Measurements from ENCODE around the gene CTIF.

The CTIF gene

GRCh38 chr18:48762022-48762421 is 223.2 kb downstream of the CTIF start:
- no peak for DNase-seq

- no peak for DNase-seq
Observed at GRCh38 chr18:48762836-48763718, 224.2 kb downstream of the CTIF start.

DNA sequence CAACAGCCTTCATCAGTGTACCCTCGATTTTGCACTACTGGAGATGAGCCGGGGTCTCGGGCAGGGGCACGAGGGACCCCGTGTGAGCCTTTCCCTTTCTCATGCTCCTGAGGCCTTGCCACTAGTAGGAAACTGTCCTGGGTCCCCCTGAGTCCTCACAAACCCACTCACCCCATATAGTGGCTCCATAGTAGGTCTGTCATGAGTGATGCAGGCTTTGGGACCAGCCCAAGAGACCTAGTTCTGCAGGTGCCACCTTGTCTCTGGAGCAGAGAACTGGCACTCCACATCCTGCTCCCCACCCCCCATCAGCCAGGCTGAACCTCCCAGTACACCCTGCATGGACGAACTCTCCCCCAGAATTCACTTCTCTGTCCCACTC is 224.9 kb downstream of the CTIF start:
- DNase-seq = no peak

DNA sequence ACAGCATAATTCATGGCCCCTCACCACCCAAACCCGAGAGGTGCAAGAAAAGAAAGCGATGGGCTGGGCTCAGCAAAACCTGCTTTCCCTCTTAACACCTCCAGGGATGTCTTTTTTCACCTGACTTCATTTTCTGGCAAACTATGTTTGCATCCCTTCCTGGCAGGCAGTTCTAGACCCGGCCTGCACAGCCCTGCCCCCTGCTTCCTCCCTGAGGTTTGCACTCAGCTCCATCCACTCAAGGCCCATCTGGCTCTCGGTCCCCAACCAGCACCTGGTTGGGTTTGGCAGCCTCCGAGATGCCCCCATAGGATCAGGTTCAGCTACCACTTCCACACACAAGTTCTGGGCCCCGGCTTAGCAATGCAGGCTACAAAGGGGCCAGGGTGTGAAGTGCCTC is 226.2 kb downstream of the CTIF start:
- no peak for DNase-seq

DNA sequence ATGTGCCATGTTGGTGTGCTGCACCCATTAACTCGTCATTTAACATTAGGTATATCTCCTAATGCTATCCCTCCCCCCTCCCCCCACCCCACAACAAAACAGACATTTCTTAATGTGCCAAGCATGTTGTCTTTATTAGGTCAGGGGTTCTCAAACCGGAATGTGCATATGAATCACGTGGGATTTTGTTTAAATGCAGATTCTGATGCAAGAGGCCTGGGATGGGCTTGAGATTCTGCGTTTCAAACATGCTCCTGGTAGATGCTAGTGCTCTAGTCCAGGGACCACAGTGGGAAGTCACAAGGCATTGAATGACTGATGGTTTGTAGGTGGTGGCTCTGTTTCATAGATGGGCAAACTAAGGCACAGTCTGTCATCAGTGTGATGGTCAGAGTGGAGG is 227.2 kb downstream of the CTIF start:
- no peak for DNase-seq

DNA sequence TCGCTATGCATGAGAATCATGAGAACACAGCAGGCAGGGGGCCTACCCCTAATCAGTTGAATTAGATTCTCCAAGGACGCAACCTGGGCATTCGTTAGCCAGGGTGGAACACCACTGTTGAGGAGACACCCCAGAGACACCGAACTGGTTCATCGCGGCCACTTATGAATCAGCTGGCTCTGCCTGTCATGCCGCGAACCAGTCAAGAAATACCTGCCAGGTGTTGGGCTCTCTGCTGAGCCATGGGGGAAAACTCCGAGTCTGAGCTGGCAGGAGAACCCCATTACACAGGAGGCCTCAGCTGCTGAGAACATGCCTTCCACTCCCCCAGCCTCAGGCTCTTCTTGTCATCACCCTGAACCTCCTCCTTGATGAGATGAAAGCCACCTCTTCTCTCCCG is 227.7 kb downstream of the CTIF start:
- DNase-seq = no peak

DNA sequence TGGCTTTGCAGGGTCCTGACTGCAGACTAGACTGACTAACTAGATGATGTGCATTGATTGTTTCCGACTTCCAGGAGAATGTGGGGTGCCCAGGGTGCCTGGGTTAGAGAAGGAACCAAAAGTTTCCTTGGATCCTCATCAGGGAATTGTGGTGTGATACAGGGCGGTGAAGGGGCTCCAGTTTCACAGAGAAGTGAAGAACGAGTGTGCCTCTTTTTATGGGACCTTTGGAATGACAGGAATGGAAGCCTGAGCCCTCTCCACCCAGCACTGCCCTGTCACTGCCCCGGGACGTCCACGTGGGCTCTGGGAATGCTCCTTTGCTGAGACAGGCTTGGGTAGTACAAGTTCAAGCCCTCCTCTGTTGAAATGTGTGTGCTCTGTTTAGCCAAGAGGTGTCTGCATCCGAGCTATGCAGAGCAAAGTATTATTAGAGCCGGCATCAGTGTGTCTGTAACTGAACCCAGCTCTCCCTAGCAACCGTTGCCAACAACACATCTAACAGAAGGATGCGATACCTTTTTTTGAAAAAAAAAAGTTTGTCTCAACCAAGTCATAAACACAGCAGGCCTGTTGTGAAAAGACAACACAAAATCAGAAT is 228.4 kb downstream of the CTIF start:
- DNase-seq = no peak

- no peak for DNase-seq
Observed at GRCh38 chr18:48769006-48769636, 230.3 kb downstream of the CTIF start.

GRCh38 chr18:48770243-48770642 is 231.4 kb downstream of the CTIF start:
- no peak for DNase-seq

GRCh38 chr18:48771641-48772375 is 233.0 kb downstream of the CTIF start:
- no peak for DNase-seq

DNA sequence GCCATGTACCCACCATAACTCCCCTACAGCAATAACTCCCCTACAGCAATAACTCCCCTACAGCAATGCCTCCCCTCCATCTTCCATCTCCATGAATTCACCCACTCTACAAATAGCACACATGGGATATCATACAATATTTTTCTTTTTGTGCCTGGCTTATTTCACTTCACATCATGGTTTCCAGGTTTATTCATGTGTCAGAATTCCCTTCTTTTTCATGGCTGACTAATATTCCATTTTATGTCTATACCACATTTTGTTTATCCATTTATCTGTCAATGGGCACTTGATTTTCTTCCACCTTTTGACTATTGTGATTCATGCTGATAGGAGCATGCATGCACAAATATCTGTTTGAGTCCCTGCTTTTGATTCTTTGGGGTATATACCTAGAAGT is 233.6 kb downstream of the CTIF start:
- DNase-seq = no peak

DNA sequence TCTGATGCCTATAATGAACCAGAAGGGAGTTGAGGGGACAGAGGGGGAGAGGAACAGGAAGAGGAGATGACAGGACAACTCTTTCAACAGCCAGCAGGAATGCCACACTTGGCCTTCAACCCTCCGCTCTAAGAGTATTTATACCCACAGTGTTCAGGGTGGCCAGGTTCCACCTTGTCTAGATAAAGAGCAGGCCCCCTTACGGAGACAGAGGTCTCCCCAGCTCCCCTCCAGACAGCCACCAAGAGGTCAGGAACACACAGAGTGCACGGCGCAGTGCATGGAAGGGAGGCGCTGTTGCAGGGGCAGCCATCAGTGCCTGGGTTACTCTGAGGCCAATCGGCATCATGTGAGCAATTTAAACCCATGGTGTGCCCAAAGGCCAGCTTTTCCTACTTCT is 235.0 kb downstream of the CTIF start:
- no peak for DNase-seq

GRCh38 chr18:48774941-48775340 is 236.1 kb downstream of the CTIF start:
- DNase-seq = no peak

- DNase-seq = no peak
Observed at GRCh38 chr18:48775372-48776155, 236.7 kb downstream of the CTIF start.

- DNase-seq = no peak
Observed at GRCh38 chr18:48776156-48776555, 237.3 kb downstream of the CTIF start.

DNA sequence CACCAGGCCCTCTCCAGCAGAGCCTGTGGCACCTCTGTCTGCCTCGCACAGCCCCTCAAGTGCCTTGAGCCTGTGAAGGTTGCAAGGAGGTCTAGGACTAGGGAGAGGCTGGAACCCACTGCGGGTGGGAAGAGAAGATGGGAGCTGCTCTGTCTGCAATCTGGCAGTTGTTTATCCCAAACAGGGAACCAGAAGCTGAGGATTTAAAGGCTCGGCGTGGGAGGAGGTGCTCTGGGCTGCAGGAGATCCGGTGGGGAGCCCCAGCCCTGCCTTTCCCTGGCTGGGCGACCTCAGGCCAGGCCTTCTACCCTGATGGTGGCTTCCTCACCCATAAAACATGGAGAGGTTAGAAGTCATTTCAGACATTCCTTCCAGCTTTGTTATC is 237.8 kb downstream of the CTIF start:
- DNase-seq = no peak

GRCh38 chr18:48777026-48777743 is 238.4 kb downstream of the CTIF start:
- DNase-seq = peak; percentile 63 to 70

GRCh38 chr18:48777744-48778116 is 238.9 kb downstream of the CTIF start:
- DNase-seq = no peak

DNA sequence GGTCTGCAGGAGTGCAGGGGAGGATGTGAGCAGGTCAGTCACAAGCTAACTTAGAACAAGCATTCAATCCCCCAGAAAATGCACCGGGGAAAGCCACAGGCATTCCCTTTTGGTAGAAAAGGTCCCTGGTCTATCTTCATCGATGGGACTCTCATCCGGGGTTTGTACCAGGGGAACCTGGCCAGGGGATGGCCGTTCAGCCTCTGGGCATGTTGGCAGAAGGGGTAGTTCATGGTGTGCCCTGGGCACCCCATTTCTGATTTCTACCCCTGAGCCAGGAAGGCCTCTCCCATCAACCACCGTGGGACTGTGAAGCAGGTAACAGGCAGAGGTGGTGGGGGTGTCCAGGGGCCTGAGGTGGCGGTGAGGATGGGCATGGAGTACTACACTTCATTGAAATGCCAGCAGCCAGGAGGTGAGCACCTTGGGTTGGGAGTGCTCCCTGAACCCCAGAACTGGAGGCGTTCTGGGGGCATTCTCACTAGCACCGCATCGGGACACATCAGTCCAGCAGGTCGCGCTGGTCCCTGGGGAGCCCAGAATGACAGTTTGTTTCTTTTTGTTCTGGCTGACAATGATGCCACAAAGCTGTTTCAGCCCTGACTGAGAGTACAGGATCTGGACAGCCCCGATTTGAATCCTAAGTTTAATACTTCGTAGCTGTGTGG is 239.6 kb downstream of the CTIF start:
- no peak for DNase-seq

DNA sequence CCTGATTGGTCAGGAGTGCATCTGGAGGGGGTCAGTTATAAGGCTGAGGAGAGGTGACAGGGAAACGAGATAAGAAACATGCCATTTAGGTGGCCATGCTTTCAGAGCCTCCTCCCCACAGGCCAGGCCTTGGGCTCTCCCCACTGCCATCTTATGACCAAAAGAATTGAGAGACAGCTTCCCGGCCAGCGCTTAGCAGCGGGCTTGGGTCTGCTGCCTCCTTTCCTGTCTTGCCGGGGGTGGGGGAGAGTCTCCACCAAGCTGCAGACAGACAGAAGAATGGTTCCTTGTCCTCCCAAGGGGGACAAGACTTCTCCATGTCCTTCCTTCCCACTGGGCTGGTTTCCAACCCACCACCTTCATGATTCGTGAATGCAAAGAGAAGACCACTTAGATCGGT is 240.6 kb downstream of the CTIF start:
- DNase-seq = no peak

DNA sequence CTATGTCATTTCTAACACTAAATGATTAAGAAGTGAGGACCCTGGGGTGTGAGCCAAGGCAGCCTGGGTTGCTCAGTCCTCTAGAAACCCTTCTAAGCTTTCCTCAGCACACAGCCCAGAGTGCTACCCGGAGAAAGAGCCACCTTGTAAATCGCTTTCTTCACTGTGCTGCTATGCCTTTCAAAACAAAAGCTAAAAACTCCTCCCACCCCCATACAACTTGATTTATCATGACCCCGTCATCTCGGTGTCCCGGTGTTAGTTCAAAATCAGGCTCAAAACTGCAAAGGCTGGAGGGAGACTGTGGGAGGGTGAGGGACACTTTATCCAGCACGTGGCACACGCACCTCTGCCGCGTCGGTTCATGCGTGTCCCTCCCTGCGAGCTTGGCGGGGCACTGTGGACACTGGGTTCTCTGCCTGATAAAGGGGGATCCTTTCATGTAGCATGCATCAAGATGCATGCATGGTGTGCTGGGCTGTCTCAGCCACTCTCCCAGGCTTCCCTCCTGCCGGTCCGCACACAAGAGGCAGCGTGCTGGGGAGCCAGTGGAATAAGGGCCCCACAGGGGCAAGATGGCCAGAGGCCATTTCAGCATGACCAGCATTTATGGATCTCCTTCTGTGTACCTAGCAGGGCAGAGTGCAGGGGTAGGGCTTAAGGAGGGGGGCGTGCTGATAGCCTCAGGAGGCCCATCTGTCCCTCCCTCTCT is 241.5 kb downstream of the CTIF start:
- no peak for DNase-seq
